ENCODE data around the gene TXNDC11. TPM values are rescaled to one million over a fixed set of nuclear protein-coding genes. Genes with fewer than 3 reads are reported as not detected.

The TXNDC11 gene
- total and polyA plus RNA-seq, 9 donors: 18.1 to 27.9 (median 22.0) TPM

GRCh38 chr16:11631214-11631613 is 111.4 kb downstream of the TXNDC11 start:
- DNase-seq: no peak
- peaks cover 32% of the 10 kb centered on the region for H3K4me1 ChIP-seq (ENCODE audit: control insufficient read depth, insufficient read depth, low read length)

GRCh38 chr16:11630768-11631056 is 111.9 kb downstream of the TXNDC11 start:
- H3K9me3 ChIP-seq (replicated peaks; ENCODE audit: control insufficient read depth, low read depth, low read length): no peaks in the 10 kb centered on the region
- H3K4me3 ChIP-seq (ENCODE audit: low read length): no peak overlapping the region
- 88% methylated on average over 4 of the region's 6 CpGs for WGBS (ENCODE audit: insufficient coverage)
- no peaks in the 10 kb centered on the region for H3K36me3 ChIP-seq (ENCODE audit: control insufficient read depth, insufficient read depth, low read length)
- no peak for DNase-seq
- peaks cover 32% of the 10 kb centered on the region for H3K4me1 ChIP-seq (ENCODE audit: control insufficient read depth, insufficient read depth, low read length)
- H3K27me3 ChIP-seq (ENCODE audit: control insufficient read depth, insufficient read depth, low read length): no peaks in the 10 kb centered on the region
- H3K27ac ChIP-seq (ENCODE audit: low read length): no peak overlapping the region

More at GRCh38 chr16:11631214-11631613, 111.4 kb downstream of the TXNDC11 start:
- no peaks in the 10 kb centered on the region for H3K27me3 ChIP-seq (ENCODE audit: control insufficient read depth, insufficient read depth, low read length)
- no peak overlapping the region for H3K4me3 ChIP-seq (ENCODE audit: low read length)
- H3K27ac ChIP-seq (ENCODE audit: low read length): no peak overlapping the region
- 87% methylated on average over 5 of the region's 7 CpGs for WGBS (ENCODE audit: insufficient coverage)
- no peaks in the 10 kb centered on the region for H3K9me3 ChIP-seq (replicated peaks; ENCODE audit: control insufficient read depth, low read depth, low read length)
- H3K36me3 ChIP-seq (ENCODE audit: control insufficient read depth, insufficient read depth, low read length): no peaks in the 10 kb centered on the region

- H3K27me3 ChIP-seq (ENCODE audit: control insufficient read depth, insufficient read depth, low read length): no peaks in the 10 kb centered on the region
- WGBS (ENCODE audit: insufficient coverage): 69% methylated on average over 6 of the region's 12 CpGs
- no peaks in the 10 kb centered on the region for H3K9me3 ChIP-seq (replicated peaks; ENCODE audit: control insufficient read depth, low read depth, low read length)
- H3K4me3 ChIP-seq (ENCODE audit: low read length): no peak overlapping the region
- H3K4me1 ChIP-seq (ENCODE audit: control insufficient read depth, insufficient read depth, low read length): peaks cover 32% of the 10 kb centered on the region
- no peak for DNase-seq
- H3K27ac ChIP-seq (ENCODE audit: low read length): no peak overlapping the region
- H3K36me3 ChIP-seq (ENCODE audit: control insufficient read depth, insufficient read depth, low read length): no peaks in the 10 kb centered on the region
These were observed 112.5 kb downstream of the TXNDC11 start for GRCh38 chr16:11630046-11630767.

Other genes with a start within 250 kb of the TXNDC11 start
- gene LITAF, start 155.9 kb downstream of the TXNDC11 start, total RNA-seq: 25.0 TPM
- 10 to 100 TPM; 29.6 to 61.5 (median 47.8) TPM for gene LITAF, start 155.9 kb downstream of the TXNDC11 start, polyA plus RNA-seq (ENCODE audit: insufficient read depth in 1 of 8, insufficient read length in 8 of 8, low replicate concordance in 1 of 8)
- gene SNN, start 74.4 kb downstream of the TXNDC11 start, total RNA-seq: 17.3 TPM
- 10 to 100 TPM; 21.5 to 32.7 (median 29.7) TPM for gene SNN, start 74.4 kb downstream of the TXNDC11 start, polyA plus RNA-seq (ENCODE audit: insufficient read depth in 1 of 8, insufficient read length in 8 of 8, low replicate concordance in 1 of 8)
- gene ZC3H7A, start 54.4 kb upstream of the TXNDC11 start, total RNA-seq: 38.9 TPM
- gene ZC3H7A, start 54.4 kb upstream of the TXNDC11 start, polyA plus RNA-seq (ENCODE audit: insufficient read depth in 1 of 8, insufficient read length in 8 of 8, low replicate concordance in 1 of 8): 10 to 100 TPM; 37.2 to 53.6 (median 41.5) TPM
- gene RSL1D1, start 108.7 kb upstream of the TXNDC11 start, total RNA-seq: 267 TPM
- gene RSL1D1, start 108.7 kb upstream of the TXNDC11 start, polyA plus RNA-seq (ENCODE audit: insufficient read depth in 1 of 8, insufficient read length in 8 of 8, low replicate concordance in 1 of 8): 100 to 1,000 TPM; 285 to 375 (median 306) TPM
- gene GSPT1, start 173.1 kb upstream of the TXNDC11 start, total RNA-seq: 41.5 TPM
- 10 to 100 TPM; 61.7 to 87.9 (median 81.7) TPM for gene GSPT1, start 173.1 kb upstream of the TXNDC11 start, polyA plus RNA-seq (ENCODE audit: insufficient read depth in 1 of 8, insufficient read length in 8 of 8, low replicate concordance in 1 of 8)
- gene NPIPB2, start 199.2 kb upstream of the TXNDC11 start, total RNA-seq: 2.5 TPM
- 1 to 10 TPM in 7 of 8 donors, not detected in 1; 1.5 to 6.5 (median 3.5) TPM for gene NPIPB2, start 199.2 kb upstream of the TXNDC11 start, polyA plus RNA-seq (ENCODE audit: insufficient read depth in 1 of 8, insufficient read length in 8 of 8, low replicate concordance in 1 of 8)
- gene TNFRSF17, start 222.4 kb upstream of the TXNDC11 start, total RNA-seq: not detected
- under 1 TPM in 2 of 8 donors, not detected in 6; 0.19 to 0.24 TPM for gene TNFRSF17, start 222.4 kb upstream of the TXNDC11 start, polyA plus RNA-seq (ENCODE audit: insufficient read depth in 1 of 8, insufficient read length in 8 of 8, low replicate concordance in 1 of 8)
- gene SNX29, start 233.9 kb upstream of the TXNDC11 start, total RNA-seq: 8.6 TPM
- 10 to 100 TPM in 1 of 8 donors, 1 to 10 TPM in 7; 6.1 to 10.6 (median 8.6) TPM for gene SNX29, start 233.9 kb upstream of the TXNDC11 start, polyA plus RNA-seq (ENCODE audit: insufficient read depth in 1 of 8, insufficient read length in 8 of 8, low replicate concordance in 1 of 8)